Mesodermal cell (in vitro differentiated cells): ENCODE results near the gene ACAT2.

Source experiments
- H3K27ac ChIP-seq: 2 replicates; pipeline ENCODE4 v1.7.0; 2013; ENCODE audit warnings: mild to moderate bottlenecking, low read depth, low read length, moderate library complexity; ENCODE audit not compliant: severe bottlenecking
- H3K36me3 ChIP-seq: 2 replicates; pipeline ENCODE4 v1.7.1; 2013; ENCODE audit warnings: mild to moderate bottlenecking, low read length, moderate library complexity; ENCODE audit not compliant: control insufficient read depth, insufficient read depth
- H3K4me1 ChIP-seq: one replicate; pipeline ENCODE4 v1.7.1; 2013; ENCODE audit warnings: mild to moderate bottlenecking, low read length; ENCODE audit not compliant: insufficient read depth, control insufficient read depth, poor library complexity, severe bottlenecking
- H3K4me3 ChIP-seq: 2 replicates; pipeline ENCODE4 v1.7.0; 2013; ENCODE audit warnings: low read length, control low read depth, mild to moderate bottlenecking; ENCODE audit not compliant: insufficient read depth, poor library complexity, severe bottlenecking; ENCODE audit errors: extremely low read depth
- H3K9me3 ChIP-seq: 2 replicates; pipeline ENCODE4 v1.7.1; 2013; ENCODE audit warnings: mild to moderate bottlenecking, low read length, moderate library complexity; ENCODE audit not compliant: control insufficient read depth
- WGBS, 2 experiments: methylation state at CpG; one replicate each; pipeline ENCODE4 v1.1.5; 2013; ENCODE audit warnings: missing lambda C conversion rate in 2 of 2; ENCODE audit not compliant: insufficient coverage in 2 of 2; 5-methylcytosine and 5-hydroxymethylcytosine counted together

ACAT2 gene

GRCh38 chr6:159754401-159754800, 7.4 kb upstream of the ACAT2 start:
- WGBS, 2 experiments: 75 to 86% methylated on average over 1 to 2 of the region's 2 CpGs
- Histone ChIP-seq H3K9me3 (no peaks in the 10 kb centered on the region), H3K27ac (no peak overlapping the region), H3K4me1 (peaks cover 22% of the 10 kb centered on the region), H3K4me3 (no peak overlapping the region), H3K36me3 (peaks cover 79% of the 10 kb centered on the region)

- Histone ChIP-seq H3K4me1 (peaks cover 31% of the 10 kb centered on the region), H3K9me3 (no peaks in the 10 kb centered on the region), H3K4me3 (no peak overlapping the region), H3K36me3 (peaks cover 81% of the 10 kb centered on the region), H3K27ac (peak overlapping the region; percentile 32)
- WGBS, 2 experiments: 95 to 96% methylated on average over 4 to 5 of the region's 15 CpGs
These were observed 6.6 kb upstream of the ACAT2 start for GRCh38 chr6:159754959-159755914.

GRCh38 chr6:159756508-159756907, 5.3 kb upstream of the ACAT2 start:
- 95 to 96% methylated on average over 3 to 4 of the region's 4 CpGs for WGBS, 2 experiments
- peaks cover 79% of the 10 kb centered on the region for H3K36me3 ChIP-seq
- H3K4me3 ChIP-seq: no peak overlapping the region
- no peak overlapping the region for H3K27ac ChIP-seq
- peaks cover 41% of the 10 kb centered on the region for H3K4me1 ChIP-seq
- no peaks in the 10 kb centered on the region for H3K9me3 ChIP-seq

- peaks cover 41% of the 10 kb centered on the region for H3K4me1 ChIP-seq
- H3K27ac ChIP-seq: peak overlapping the region; percentile 76
- H3K4me3 ChIP-seq: no peak overlapping the region
- peaks cover 76% of the 10 kb centered on the region for H3K36me3 ChIP-seq
- WGBS, 2 experiments: 99 to 100% methylated on average over 4 to 7 of the region's 7 CpGs
- no peaks in the 10 kb centered on the region for H3K9me3 ChIP-seq
These were observed 3.5 kb upstream of the ACAT2 start for GRCh38 chr6:159758031-159759001.

- no CpG with 5 or more reads among the region's 2 CpGs for WGBS, 2 experiments
- peaks cover 80% of the 10 kb centered on the region for H3K36me3 ChIP-seq
- peak overlapping the region; percentile 94 for H3K27ac ChIP-seq
These were observed 2.2 kb upstream of the ACAT2 start for GRCh38 chr6:159759645-159760044.

GRCh38 chr6:159760602-159761057, 1.2 kb upstream of the ACAT2 start:
- WGBS, 2 experiments: 19 to 33% methylated on average over 3 of the region's 3 CpGs
- Histone ChIP-seq H3K9me3 (no peaks in the 10 kb centered on the region), H3K4me3 (peak overlapping the region; percentile 66), H3K4me1 (peaks cover 46% of the 10 kb centered on the region), H3K36me3 (peaks cover 80% of the 10 kb centered on the region), H3K27ac (peak overlapping the region; percentile 94)

More at GRCh38 chr6:159759645-159760044, 2.2 kb upstream of the ACAT2 start:
- Histone ChIP-seq H3K9me3 (no peaks in the 10 kb centered on the region), H3K4me3 (no peak overlapping the region), H3K4me1 (peaks cover 43% of the 10 kb centered on the region)

GRCh38 chr6:159761129-159761872, 544 bp upstream of the ACAT2 start:
- Histone ChIP-seq H3K4me3 (peak overlapping the region; percentile 66), H3K4me1 (peaks cover 46% of the 10 kb centered on the region), H3K27ac (peak overlapping the region; percentile 94), H3K9me3 (no peaks in the 10 kb centered on the region), H3K36me3 (peaks cover 80% of the 10 kb centered on the region)
- 42 to 49% methylated on average over 29 to 32 of the region's 45 CpGs for WGBS, 2 experiments

- Histone ChIP-seq H3K9me3 (no peaks in the 10 kb centered on the region), H3K27ac (peak overlapping the region; percentile 94), H3K36me3 (peaks cover 80% of the 10 kb centered on the region), H3K4me1 (peaks cover 43% of the 10 kb centered on the region), H3K4me3 (peak overlapping the region; percentile 66)
- WGBS, 2 experiments: 31 to 34% methylated on average over 15 to 16 of the region's 16 CpGs
These were observed 942 bp downstream of the ACAT2 start for GRCh38 chr6:159762681-159763293.

- peak overlapping the region; percentile 36 for H3K27ac ChIP-seq
- no peak overlapping the region for H3K4me3 ChIP-seq
- H3K36me3 ChIP-seq: peaks cover 94% of the 10 kb centered on the region
These were observed 5.1 kb downstream of the ACAT2 start for GRCh38 chr6:159766906-159767305.

GRCh38 chr6:159769470-159769869, 7.6 kb downstream of the ACAT2 start:
- Histone ChIP-seq H3K27ac (no peak overlapping the region), H3K9me3 (no peaks in the 10 kb centered on the region), H3K4me3 (no peak overlapping the region), H3K4me1 (peaks cover 9% of the 10 kb centered on the region), H3K36me3 (peaks cover 93% of the 10 kb centered on the region)

More at GRCh38 chr6:159766906-159767305, 5.1 kb downstream of the ACAT2 start:
- H3K4me1 ChIP-seq: peaks cover 9% of the 10 kb centered on the region
- H3K9me3 ChIP-seq: no peaks in the 10 kb centered on the region
